A673 (cell line): ENCODE data around the gene EFNA5. TPM values are rescaled to one million over a fixed set of nuclear protein-coding genes. Genes with fewer than 3 reads are reported as not detected.

Experiments
- BruUV-seq: library from RNA; stranded (reverse); fragments of 400-500 nt; replicated peaks from 2 replicates; lab custom pipeline; 2021; lab: Mats Ljungman, UMichigan
- CTCF ChIA-PET: fragments of 300-600 bp; sonication (Branson Sonifier 250); formaldehyde crosslinking; loops from one replicate; lab custom pipeline; 2022; ENCODE audit warnings: antibody characterized with exemption; lab: Charles Lee
- POLR2A ChIA-PET: fragments of 300-600 bp; sonication (Branson Sonifier 250); formaldehyde crosslinking; loops from one replicate; lab custom pipeline; 2022; ENCODE audit warnings: antibody characterized with exemption; ENCODE audit not compliant: low non-redundant PET; lab: Charles Lee
- DNase-seq: peaks from one replicate; pipeline ENCODE4 v3.0.0-alpha.2; 2015; ENCODE audit warnings: low spot score
- H3K27ac ChIP-seq: fragments of 200-600 bp; sonication (generic); 2 replicates; pipeline ENCODE4 v1.5.1; 2016; ENCODE audit warnings: mixed run types, low read depth, mild to moderate bottlenecking, mixed read lengths, antibody characterized with exemption, low read length; ENCODE audit not compliant: poor library complexity, severe bottlenecking
- H3K27me3 ChIP-seq: fragments of 200-600 bp; sonication (generic); replicated peaks from 2 replicates; pipeline ENCODE4 v1.6.1; 2017; ENCODE audit warnings: mixed run types, low read depth, mild to moderate bottlenecking, mixed read lengths, antibody characterized with exemption, low read length; ENCODE audit not compliant: insufficient read depth, poor library complexity
- H3K36me3 ChIP-seq: fragments of 200-600 bp; sonication (generic); 2 replicates; pipeline ENCODE4 v1.6.1; 2016; ENCODE audit warnings: mixed run types, mild to moderate bottlenecking, mixed read lengths, antibody characterized with exemption, low read length; ENCODE audit not compliant: insufficient read depth, poor library complexity, severe bottlenecking
- H3K4me1 ChIP-seq: fragments of 200-600 bp; sonication (generic); 2 replicates; pipeline ENCODE4 v1.6.1; 2017; ENCODE audit warnings: mixed run types, mild to moderate bottlenecking, mixed read lengths, antibody characterized with exemption, low read length; ENCODE audit not compliant: insufficient read depth, poor library complexity, severe bottlenecking
- H3K4me3 ChIP-seq: fragments of 200-600 bp; sonication (generic); 2 replicates; pipeline ENCODE4 v1.5.1; 2016; ENCODE audit warnings: low read depth, mixed run types, mild to moderate bottlenecking, mixed read lengths, low read length; ENCODE audit not compliant: poor library complexity, severe bottlenecking
- H3K9me3 ChIP-seq: fragments of 200-600 bp; sonication (generic); 2 replicates; pipeline ENCODE4 v1.6.1; 2016; ENCODE audit warnings: mixed run types, low read depth, mild to moderate bottlenecking, mixed read lengths, antibody characterized with exemption, low read length; ENCODE audit not compliant: poor library complexity, severe bottlenecking
- EZH2 ChIP-seq: fragments of 200-600 bp; sonication (generic); IDR thresholded peaks from 2 replicates; pipeline ENCODE4 v1.6.1; 2017; ENCODE audit warnings: borderline replicate concordance, low read depth, mild to moderate bottlenecking, mixed read lengths, antibody characterized with exemption, low read length; ENCODE audit not compliant: poor library complexity, severe bottlenecking
- intact Hi-C: fragments of 100-400 bp; cut with micrococcal nuclease; formaldehyde crosslinking; loops from one replicate; pipeline ENCODE4 v1.10.0; 2022; ENCODE audit not compliant: unreplicated experiment
- total RNA-seq: library from RNA; stranded (reverse); gene quantifications from 2 replicates; pipeline ENCODE4 v1.2.3, GENCODE V29; 2021
- TF ChIP-seq, protein P1 (sequence below): fragments of 300-800, 200-600 bp; sonication (generic); conservative IDR thresholded peaks from 2 replicates; pipeline ENCODE4 v1.5.1; 2017; ENCODE audit warnings: low read depth, mild to moderate bottlenecking, antibody characterized with exemption, low read length, moderate library complexity, mixed read lengths

EFNA5 gene
- total RNA-seq, 1 experiment from 2014 or later: 16.7 TPM

- H3K27ac ChIP-seq: no peak overlapping the region
- POLR2A ChIA-PET: no interaction called here
- BruUV-seq: no TSS peak
- no peaks in the 10 kb centered on the region for H3K9me3 ChIP-seq
- no peaks in the 10 kb centered on the region for H3K36me3 ChIP-seq
- no peak for DNase-seq
- H3K4me1 ChIP-seq: no peaks in the 10 kb centered on the region
- intact Hi-C loops: no loop called here
- TF ChIP-seq, protein P1, sequence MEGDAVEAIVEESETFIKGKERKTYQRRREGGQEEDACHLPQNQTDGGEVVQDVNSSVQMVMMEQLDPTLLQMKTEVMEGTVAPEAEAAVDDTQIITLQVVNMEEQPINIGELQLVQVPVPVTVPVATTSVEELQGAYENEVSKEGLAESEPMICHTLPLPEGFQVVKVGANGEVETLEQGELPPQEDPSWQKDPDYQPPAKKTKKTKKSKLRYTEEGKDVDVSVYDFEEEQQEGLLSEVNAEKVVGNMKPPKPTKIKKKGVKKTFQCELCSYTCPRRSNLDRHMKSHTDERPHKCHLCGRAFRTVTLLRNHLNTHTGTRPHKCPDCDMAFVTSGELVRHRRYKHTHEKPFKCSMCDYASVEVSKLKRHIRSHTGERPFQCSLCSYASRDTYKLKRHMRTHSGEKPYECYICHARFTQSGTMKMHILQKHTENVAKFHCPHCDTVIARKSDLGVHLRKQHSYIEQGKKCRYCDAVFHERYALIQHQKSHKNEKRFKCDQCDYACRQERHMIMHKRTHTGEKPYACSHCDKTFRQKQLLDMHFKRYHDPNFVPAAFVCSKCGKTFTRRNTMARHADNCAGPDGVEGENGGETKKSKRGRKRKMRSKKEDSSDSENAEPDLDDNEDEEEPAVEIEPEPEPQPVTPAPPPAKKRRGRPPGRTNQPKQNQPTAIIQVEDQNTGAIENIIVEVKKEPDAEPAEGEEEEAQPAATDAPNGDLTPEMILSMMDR: no peak
- TF ChIP-seq EZH2: no peak
- CTCF ChIA-PET: no interaction called here
- no peaks in the 10 kb centered on the region for H3K27me3 ChIP-seq
- H3K4me3 ChIP-seq: no peak overlapping the region
These were observed 239.2 kb downstream of the EFNA5 start for GRCh38 chr5:107431536-107431935.

- Histone ChIP-seq H3K36me3 (no peaks in the 10 kb centered on the region), H3K4me3 (no peak overlapping the region), H3K9me3 (no peaks in the 10 kb centered on the region), H3K27ac (no peak overlapping the region), H3K27me3 (no peaks in the 10 kb centered on the region), H3K4me1 (peaks cover 6% of the 10 kb centered on the region)
- TF ChIP-seq, protein P1: no peak
- TF ChIP-seq EZH2: no peak
- no TSS peak for BruUV-seq
- no peak for DNase-seq
- intact Hi-C loops: no loop called here
- POLR2A ChIA-PET: no interaction called here
- CTCF ChIA-PET: no interaction called here
These were observed 240.6 kb downstream of the EFNA5 start for GRCh38 chr5:107430071-107430625.

DNA sequence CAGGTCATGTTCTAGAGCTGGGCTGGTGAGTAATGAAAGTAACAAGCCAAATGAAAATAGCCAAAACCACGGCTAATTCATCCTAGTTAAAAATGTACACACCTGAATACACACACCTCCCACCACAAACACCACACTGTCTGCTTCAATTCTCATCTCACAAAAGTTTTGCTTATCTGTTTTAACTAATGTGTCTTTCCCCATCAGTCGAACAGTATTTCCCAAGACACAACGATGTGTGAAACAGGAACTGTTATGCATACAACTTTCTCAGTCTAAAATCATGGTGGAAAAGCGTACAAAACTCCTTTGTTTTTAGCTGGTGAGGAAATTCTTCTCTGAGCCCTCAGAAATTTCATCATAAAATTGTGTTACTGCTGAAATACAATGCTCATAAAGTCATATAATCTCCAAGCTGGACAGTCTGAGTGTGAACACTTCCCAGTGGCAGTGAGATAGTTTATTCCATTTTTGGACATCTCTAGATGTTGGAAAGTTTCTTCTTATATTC lies 242.4 kb downstream of the EFNA5 start:
- H3K9me3 ChIP-seq: no peaks in the 10 kb centered on the region
- no TSS peak for BruUV-seq
- peaks cover 6% of the 10 kb centered on the region for H3K4me1 ChIP-seq
- no peak for DNase-seq
- no peaks in the 10 kb centered on the region for H3K36me3 ChIP-seq
- ChIA-PET POLR2A (no interaction called here), CTCF (no interaction called here)
- intact Hi-C loops: no loop called here
- no peaks in the 10 kb centered on the region for H3K27me3 ChIP-seq
- H3K27ac ChIP-seq: no peak overlapping the region
- TF ChIP-seq, protein P1: no peak
- no peak for TF ChIP-seq EZH2
- no peak overlapping the region for H3K4me3 ChIP-seq
